Esophagus squamous epithelium (tissue), 5 donors: ENCODE results near the gene L1CAM. TPM values are rescaled to one million over a fixed set of nuclear protein-coding genes. Genes with fewer than 3 reads are reported as not detected.

ENCODE experiments used
- DNase-seq: peaks from one replicate; lab custom pipeline; 2025; lab: John Stamatoyannopoulos, UW
- H3K27ac ChIP-seq, 4 donors: fragments of 200-600 bp; sonication (generic); one replicate each; pipeline ENCODE4 v1.5.1; 2016 to 2019; ENCODE audit warnings: mild to moderate bottlenecking in 1 of 4
- H3K27me3 ChIP-seq, 4 donors: fragments of 200-600 bp; sonication (generic); 1 replicate in 3 of 4; 2 replicates in 1 of 4; pipeline versions ENCODE4 v1.5.1 to v1.6.0; 2017 to 2021; ENCODE audit warnings: antibody characterized with exemption in 1 of 4
- H3K36me3 ChIP-seq, 3 donors: fragments of 200-600 bp; sonication (generic); one replicate each; pipeline ENCODE4 v1.5.1; 2016 to 2019
- H3K4me1 ChIP-seq, 3 donors: fragments of 200-600 bp; sonication (generic); one replicate each; pipeline ENCODE4 v1.5.1; 2017 to 2019
- H3K4me3 ChIP-seq, 4 donors: fragments of 200-600 bp; sonication (generic); 1 replicate in 3 of 4; 2 replicates in 1 of 4; pipeline ENCODE4 v1.5.1; 2016 to 2019; ENCODE audit warnings: mild to moderate bottlenecking in 2 of 4, moderate library complexity in 1 of 4
- H3K9me3 ChIP-seq, 3 donors: fragments of 200-600 bp; sonication (generic); one replicate each; pipeline ENCODE4 v1.5.1; 2016 to 2019
- POLR2A ChIP-seq, 4 donors: fragments of 450-650 bp; IDR thresholded peaks; one replicate each; pipeline ENCODE4 v1.6.1; 2017; ENCODE audit warnings: antibody characterized with exemption in 4 of 4, mild to moderate bottlenecking in 4 of 4, moderate library complexity in 3 of 4
- WGBS, 2 donors: methylation state at CpG; one replicate each; pipeline ENCODE4 v1.1.5; 2018; 5-methylcytosine and 5-hydroxymethylcytosine counted together
- intact Hi-C: fragments of 100-400 bp; cut with DNase I; formaldehyde crosslinking; loops from one replicate; pipeline ENCODE4 v1.15.0; 2022
- total RNA-seq, 4 donors: library from RNA; depleted of rRNA; stranded (reverse); fragments of >200 nt; gene quantifications; one replicate each; pipeline ENCODE4 v1.1.0, GENCODE V29; 2016
- TF ChIP-seq, protein P1 (sequence below), 6 experiments: fragments of 450-650 bp in 4 of 6; fragments of 200-600 bp in 2 of 6; sonication (generic) in 2 of 6; IDR thresholded peaks; one replicate each; pipeline ENCODE4 v1.5.1; 2016 to 2019; ENCODE audit warnings: antibody characterized with exemption in 6 of 6, mild to moderate bottlenecking in 4 of 6, moderate library complexity in 4 of 6
- donor health status: DM: yes; HTN: yes; CAD: no.

Gene L1CAM
- total RNA-seq, 4 donors from 2014 or later: 0.35 to 3.2 (median 1.3) TPM

DNA sequence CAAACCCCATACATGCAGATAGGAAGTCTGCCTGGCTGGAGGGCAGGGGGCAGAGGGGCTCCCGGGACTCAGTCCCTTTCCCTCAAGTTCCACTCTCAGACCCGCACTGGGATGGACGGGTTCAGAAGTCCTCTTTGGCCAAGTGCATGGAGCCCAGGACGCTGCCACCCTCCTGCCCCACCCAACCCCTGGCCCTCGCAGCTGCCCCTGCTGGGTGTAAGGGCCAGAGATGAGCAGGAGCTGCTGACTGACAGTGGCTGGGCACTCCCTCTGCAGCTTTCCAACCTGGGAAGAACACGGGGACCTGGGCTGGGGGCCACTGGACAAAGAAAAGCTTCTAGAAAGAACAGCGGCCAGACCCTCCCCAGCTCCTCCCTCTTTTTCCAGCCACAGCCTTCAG lies 3.4 kb downstream of the L1CAM start:
- intact Hi-C loops: no loop called here
- Histone ChIP-seq H3K9me3 (no peaks in the 10 kb centered on the region), H3K36me3 (no peaks in the 10 kb centered on the region), H3K4me1 (peaks cover 0 to 14% (median 6%) of the 10 kb centered on the region in 3 donors), H3K4me3 (no peak overlapping the region), H3K27ac (no peak overlapping the region), H3K27me3 (peaks cover 0 to 100% (median 32%) of the 10 kb centered on the region in 4 donors)
- DNase-seq: no peak
- TF ChIP-seq, protein P1, sequence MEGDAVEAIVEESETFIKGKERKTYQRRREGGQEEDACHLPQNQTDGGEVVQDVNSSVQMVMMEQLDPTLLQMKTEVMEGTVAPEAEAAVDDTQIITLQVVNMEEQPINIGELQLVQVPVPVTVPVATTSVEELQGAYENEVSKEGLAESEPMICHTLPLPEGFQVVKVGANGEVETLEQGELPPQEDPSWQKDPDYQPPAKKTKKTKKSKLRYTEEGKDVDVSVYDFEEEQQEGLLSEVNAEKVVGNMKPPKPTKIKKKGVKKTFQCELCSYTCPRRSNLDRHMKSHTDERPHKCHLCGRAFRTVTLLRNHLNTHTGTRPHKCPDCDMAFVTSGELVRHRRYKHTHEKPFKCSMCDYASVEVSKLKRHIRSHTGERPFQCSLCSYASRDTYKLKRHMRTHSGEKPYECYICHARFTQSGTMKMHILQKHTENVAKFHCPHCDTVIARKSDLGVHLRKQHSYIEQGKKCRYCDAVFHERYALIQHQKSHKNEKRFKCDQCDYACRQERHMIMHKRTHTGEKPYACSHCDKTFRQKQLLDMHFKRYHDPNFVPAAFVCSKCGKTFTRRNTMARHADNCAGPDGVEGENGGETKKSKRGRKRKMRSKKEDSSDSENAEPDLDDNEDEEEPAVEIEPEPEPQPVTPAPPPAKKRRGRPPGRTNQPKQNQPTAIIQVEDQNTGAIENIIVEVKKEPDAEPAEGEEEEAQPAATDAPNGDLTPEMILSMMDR (IDR thresholded peaks at IDR 0.05): no peak
- TF ChIP-seq POLR2A (IDR thresholded peaks at IDR 0.05): no peak
- 70% methylated on average over 4 of the region's 7 CpGs; no CpG with 5 or more reads in 1 of the 2 donors for WGBS, 2 donors

DNA sequence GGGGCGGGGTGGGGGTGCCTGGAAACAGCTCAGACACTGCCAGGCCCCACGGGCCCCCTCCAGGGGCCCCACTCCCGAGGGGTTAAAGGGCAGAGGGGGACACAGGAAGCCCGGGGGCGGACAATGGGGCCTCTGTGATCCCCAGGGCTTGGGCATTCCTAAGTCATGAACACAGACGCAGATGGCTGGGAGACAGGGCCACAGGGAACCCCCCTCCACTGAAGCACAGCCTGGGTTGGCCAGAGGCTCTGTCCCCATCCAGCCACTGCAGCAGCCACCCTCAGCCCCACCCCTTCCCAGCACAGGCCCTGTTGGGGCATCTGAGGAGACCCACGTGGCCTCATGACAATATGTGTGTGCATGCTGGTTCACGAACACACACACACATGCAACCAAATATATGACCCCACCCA lies 3.9 kb downstream of the L1CAM start:
- no peaks in the 10 kb centered on the region for H3K9me3 ChIP-seq
- intact Hi-C loops: no loop called here
- 33% methylated on average over 1 of the region's 8 CpGs; no CpG with 5 or more reads in 1 of the 2 donors for WGBS, 2 donors

DNA sequence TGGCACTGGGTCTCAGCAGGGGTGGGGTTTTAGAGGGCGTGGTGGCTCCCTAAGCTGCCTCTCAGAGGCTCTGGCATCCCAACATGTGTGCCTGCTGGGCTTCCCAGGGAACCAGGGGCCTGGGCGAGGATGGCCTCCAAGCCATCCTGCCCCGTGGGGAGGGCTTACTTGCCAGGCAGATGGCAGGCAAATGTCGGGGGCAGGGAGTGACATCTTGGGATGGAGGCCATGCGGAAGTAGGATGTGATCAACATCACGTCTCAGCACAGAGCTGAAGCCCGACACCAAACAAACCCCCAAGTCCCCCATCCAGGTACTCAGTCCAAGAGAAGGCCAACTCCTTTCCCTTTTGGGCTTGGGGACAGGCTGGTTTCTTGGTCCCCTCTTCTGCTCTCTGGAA lies 4.7 kb downstream of the L1CAM start:
- no peak for DNase-seq
- TF ChIP-seq POLR2A (IDR thresholded peaks at IDR 0.05): no peak
- TF ChIP-seq, protein P1 (IDR thresholded peaks at IDR 0.05): no peak
- Histone ChIP-seq H3K27ac (no peak overlapping the region), H3K4me1 (peaks cover 0 to 12% (median 6%) of the 10 kb centered on the region in 3 donors), H3K27me3 (peaks cover 0 to 89% (median 27%) of the 10 kb centered on the region in 4 donors), H3K4me3 (no peak overlapping the region), H3K36me3 (no peaks in the 10 kb centered on the region), H3K9me3 (no peaks in the 10 kb centered on the region)
- intact Hi-C loops: no loop called here
- WGBS, 2 donors: 100% methylated on average over 1 of the region's 7 CpGs; no CpG with 5 or more reads in 1 of the 2 donors

More for the DNA sequence above, 3.9 kb downstream of the L1CAM start:
- Histone ChIP-seq H3K4me3 (no peak overlapping the region), H3K27me3 (peaks cover 0 to 97% (median 31%) of the 10 kb centered on the region in 4 donors), H3K4me1 (peaks cover 0 to 14% (median 6%) of the 10 kb centered on the region in 3 donors), H3K27ac (no peak overlapping the region), H3K36me3 (no peaks in the 10 kb centered on the region)
- TF ChIP-seq, protein P1 (IDR thresholded peaks at IDR 0.05): no peak
- DNase-seq: no peak

DNA sequence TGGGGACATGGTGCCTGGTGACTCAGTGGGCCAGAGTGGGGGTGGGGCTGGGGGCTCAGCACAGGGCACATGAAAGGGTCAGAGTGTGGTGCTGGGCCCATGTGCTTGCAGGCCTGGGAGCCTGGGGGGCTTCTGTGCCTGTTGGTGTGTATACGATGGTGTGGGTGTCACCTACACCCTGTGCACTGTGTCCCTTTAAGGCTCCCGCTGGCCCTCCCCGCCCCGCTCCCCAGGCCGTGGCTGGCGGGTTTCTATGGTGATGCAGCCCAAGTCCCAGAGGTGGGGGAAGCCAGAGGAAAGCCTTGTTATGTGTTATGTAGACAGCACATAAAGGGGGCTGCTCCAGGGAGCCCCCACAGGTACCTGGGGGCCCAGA lies 5.5 kb downstream of the L1CAM start:
- no peaks in the 10 kb centered on the region for H3K9me3 ChIP-seq
- no peak for TF ChIP-seq POLR2A (IDR thresholded peaks at IDR 0.05)
- TF ChIP-seq, protein P1 (IDR thresholded peaks at IDR 0.05): no peak
- intact Hi-C loops: no loop called here
- DNase-seq: no peak
- H3K4me3 ChIP-seq: no peak overlapping the region
- peaks cover 0 to 86% (median 25%) of the 10 kb centered on the region in 4 donors for H3K27me3 ChIP-seq
- H3K4me1 ChIP-seq: peaks cover 0 to 5% (median 4%) of the 10 kb centered on the region in 3 donors
- H3K27ac ChIP-seq: no peak overlapping the region
- H3K36me3 ChIP-seq: no peaks in the 10 kb centered on the region
- WGBS, 2 donors: no CpG with 5 or more reads among the region's 6 CpGs

DNA sequence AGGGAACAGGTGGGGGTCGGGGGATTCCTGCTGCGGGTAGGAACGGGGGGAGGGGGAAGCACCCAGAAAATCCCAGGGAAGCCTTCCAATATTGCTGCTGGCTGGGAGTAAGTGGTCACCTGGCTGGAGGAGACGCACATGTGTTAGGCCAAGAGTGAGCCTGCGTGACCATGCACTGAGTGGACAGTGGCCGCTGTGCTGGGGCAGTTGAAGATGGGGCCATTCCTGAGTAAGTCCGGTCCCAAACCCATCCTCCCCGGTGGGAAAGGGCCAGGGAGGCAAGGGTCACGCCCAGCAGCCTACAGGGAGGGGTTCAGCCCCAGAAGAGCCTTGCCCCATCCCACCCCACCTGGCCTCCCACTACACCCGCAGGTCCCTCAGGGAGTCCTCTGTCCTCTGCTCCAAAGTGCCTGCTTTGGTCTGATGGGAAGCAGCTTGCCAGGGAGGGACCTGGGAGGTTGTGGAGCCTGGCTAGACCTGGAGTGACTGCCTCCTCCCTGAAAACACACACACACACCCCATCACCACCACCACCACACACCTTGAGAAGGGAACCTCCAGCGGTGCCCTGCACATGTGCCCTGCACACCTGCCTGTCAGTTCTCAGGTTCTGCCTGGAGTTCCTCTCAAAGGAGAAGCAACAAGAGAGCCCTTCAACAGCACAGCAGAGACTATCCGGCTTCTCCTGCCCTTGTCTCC lies 6.1 kb downstream of the L1CAM start:
- no peak overlapping the region for H3K27ac ChIP-seq
- H3K4me3 ChIP-seq: no peak overlapping the region
- H3K27me3 ChIP-seq: peaks cover 0 to 80% (median 20%) of the 10 kb centered on the region in 4 donors
- DNase-seq: no peak
- H3K9me3 ChIP-seq: no peaks in the 10 kb centered on the region
- TF ChIP-seq, protein P1 (IDR thresholded peaks at IDR 0.05): no peak
- no peaks in the 10 kb centered on the region for H3K4me1 ChIP-seq
- intact Hi-C loops: loop anchor here (10.0 kb wide), 1 partner anchor 65 kb away; no protein-coding TSS in a partner anchor
- H3K36me3 ChIP-seq: no peaks in the 10 kb centered on the region
- 30% methylated on average over 2 of the region's 12 CpGs; no CpG with 5 or more reads in 1 of the 2 donors for WGBS, 2 donors
